Measurements from ENCODE around the gene RPRD1B. TPM values are rescaled to one million over a fixed set of nuclear protein-coding genes. Genes with fewer than 3 reads are reported as not detected.

The RPRD1B gene
- total and polyA plus RNA-seq, 2 of the 13 experiments (the other 11 are each of a cell fraction or from before 2014, with no cell fraction given): 31.1 to 41.5 TPM

DNA sequence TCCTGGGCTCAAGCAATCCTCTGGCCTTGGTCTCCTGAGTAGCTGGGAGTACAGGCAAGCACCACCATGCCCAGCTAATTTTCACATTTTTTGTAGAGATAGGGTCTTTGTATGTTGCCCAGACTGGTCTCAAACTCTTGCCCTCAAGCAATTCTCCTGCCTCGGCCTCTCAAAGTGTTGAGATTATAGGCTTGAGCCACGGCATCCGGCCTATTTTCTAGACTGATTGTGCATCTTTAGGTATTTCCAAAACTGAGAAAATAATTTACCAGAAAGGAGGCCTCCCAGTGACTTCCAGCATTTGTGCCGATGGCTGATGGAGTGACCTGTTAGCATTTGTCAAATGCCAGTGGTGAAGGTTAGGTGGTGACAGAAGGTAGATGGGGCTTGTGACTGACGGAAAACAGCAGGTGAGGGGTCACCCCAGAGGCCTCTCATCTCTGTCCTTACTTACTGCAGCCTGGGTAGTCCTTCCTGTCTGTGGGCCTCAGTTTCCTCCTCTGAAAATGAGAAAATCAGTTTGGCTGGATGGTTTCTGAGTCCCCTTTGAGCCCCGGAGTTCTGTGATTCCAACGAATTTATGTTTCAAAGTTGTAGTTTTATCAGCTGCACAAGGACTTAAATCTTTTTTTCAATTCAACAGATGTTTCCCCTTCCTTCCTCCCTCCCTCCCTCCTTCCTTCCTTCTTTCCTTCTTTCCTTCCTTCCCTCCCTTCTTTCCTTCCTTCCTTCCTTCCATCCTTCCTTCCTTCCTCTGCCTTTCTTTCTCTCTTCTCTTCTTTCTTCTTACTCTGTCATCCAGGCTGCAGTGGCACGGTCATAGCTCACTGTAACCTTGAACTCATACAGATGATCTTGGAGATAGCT is 78.1 kb downstream of the RPRD1B start (continued):
- TF ChIP-seq, protein P1, sequence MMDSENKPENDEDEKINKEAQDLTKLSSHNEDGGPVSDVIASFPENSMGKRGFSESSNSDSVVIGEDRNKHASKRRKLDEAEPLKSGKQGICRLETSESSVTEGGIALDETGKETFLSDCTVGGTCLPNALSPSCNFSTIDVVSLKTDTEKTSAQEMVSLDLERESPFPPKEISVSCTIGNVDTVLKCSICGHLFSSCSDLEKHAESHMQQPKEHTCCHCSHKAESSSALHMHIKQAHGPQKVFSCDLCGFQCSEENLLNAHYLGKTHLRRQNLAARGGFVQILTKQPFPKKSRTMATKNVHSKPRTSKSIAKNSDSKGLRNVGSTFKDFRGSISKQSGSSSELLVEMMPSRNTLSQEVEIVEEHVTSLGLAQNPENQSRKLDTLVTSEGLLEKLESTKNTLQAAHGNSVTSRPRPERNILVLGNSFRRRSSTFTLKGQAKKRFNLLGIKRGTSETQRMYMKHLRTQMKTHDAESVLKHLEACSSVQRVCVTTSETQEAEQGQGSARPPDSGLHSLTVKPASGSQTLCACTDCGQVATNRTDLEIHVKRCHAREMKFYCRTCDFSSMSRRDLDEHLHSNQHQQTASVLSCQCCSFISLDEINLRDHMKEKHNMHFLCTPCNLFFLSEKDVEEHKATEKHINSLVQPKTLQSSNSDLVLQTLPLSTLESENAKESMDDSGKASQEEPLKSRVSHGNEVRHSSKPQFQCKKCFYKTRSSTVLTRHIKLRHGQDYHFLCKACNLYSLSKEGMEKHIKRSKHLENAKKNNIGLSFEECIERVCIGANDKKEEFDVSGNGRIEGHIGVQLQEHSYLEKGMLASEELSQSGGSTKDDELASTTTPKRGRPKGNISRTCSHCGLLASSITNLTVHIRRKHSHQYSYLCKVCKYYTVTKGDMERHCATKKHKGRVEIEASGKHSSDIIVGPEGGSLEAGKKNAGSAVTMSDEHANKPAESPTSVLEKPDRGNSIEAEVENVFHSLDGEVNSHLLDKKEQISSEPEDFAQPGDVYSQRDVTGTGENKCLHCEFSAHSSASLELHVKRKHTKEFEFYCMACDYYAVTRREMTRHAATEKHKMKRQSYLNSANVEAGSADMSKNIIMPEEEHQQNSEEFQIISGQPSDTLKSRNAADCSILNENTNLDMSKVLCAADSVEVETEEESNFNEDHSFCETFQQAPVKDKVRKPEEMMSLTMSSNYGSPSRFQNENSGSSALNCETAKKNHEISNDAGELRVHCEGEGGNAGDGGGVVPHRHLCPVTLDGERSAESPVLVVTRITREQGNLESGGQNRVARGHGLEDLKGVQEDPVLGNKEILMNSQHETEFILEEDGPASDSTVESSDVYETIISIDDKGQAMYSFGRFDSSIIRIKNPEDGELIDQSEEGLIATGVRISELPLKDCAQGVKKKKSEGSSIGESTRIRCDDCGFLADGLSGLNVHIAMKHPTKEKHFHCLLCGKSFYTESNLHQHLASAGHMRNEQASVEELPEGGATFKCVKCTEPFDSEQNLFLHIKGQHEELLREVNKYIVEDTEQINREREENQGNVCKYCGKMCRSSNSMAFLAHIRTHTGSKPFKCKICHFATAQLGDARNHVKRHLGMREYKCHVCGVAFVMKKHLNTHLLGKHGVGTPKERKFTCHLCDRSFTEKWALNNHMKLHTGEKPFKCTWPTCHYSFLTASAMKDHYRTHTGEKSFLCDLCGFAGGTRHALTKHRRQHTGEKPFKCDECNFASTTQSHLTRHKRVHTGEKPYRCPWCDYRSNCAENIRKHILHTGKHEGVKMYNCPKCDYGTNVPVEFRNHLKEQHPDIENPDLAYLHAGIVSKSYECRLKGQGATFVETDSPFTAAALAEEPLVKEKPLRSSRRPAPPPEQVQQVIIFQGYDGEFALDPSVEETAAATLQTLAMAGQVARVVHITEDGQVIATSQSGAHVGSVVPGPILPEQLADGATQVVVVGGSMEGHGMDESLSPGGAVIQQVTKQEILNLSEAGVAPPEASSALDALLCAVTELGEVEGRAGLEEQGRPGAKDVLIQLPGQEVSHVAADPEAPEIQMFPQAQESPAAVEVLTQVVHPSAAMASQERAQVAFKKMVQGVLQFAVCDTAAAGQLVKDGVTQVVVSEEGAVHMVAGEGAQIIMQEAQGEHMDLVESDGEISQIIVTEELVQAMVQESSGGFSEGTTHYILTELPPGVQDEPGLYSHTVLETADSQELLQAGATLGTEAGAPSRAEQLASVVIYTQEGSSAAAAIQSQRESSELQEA (CRISPR knock-in tag; IDR thresholded peaks at IDR 0.05; ENCODE audit: not compliant biosample characterization): no peak
- no peak for TF ChIP-seq HOXA5 (CRISPR knock-in tag; IDR thresholded peaks at IDR 0.05)
- TF ChIP-seq, protein P2, sequence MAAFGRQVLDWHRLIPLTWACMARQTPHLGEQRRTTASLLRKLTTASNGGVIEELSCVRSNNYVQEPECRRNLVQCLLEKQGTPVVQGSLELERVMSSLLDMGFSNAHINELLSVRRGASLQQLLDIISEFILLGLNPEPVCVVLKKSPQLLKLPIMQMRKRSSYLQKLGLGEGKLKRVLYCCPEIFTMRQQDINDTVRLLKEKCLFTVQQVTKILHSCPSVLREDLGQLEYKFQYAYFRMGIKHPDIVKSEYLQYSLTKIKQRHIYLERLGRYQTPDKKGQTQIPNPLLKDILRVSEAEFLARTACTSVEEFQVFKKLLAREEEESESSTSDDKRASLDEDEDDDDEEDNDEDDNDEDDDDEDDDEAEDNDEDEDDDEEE (CRISPR knock-in tag; IDR thresholded peaks at IDR 0.05): no peak
- TF ChIP-seq THAP11 (CRISPR knock-in tag; IDR thresholded peaks at IDR 0.05): no peak
- no peak for TF ChIP-seq ZNF770 (CRISPR knock-in tag; IDR thresholded peaks at IDR 0.05)
- no peak for TF ChIP-seq BCL6 (CRISPR knock-in tag; IDR thresholded peaks at IDR 0.05)
- no peak for TF ChIP-seq NFYC (CRISPR knock-in tag; IDR thresholded peaks at IDR 0.05)
- no peak for TF ChIP-seq ZNF816 (CRISPR knock-in tag; IDR thresholded peaks at IDR 0.05; ENCODE audit: borderline replicate concordance)
- TF ChIP-seq, protein P3, sequence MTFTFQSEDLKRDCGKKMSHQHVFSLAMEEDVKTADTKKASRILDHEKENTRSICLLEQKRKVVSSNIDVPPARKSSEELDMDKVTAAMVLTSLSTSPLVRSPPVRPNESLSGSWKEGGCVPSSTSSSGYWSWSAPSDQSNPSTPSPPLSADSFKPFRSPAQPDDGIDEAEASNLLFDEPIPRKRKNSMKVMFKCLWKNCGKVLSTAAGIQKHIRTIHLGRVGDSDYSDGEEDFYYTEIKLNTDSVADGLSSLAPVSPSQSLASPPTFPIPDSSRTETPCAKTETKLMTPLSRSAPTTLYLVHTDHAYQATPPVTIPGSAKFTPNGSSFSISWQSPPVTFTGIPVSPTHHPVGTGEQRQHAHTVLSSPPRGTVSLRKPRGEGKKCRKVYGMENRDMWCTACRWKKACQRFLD (CRISPR knock-in tag; IDR thresholded peaks at IDR 0.05; ENCODE audit: borderline replicate concordance): no peak
- TF ChIP-seq FOXK2 (IDR thresholded peaks at IDR 0.05): peak; percentile 43; the same call in 1 of the 2 replicates
- TF ChIP-seq, protein P4, sequence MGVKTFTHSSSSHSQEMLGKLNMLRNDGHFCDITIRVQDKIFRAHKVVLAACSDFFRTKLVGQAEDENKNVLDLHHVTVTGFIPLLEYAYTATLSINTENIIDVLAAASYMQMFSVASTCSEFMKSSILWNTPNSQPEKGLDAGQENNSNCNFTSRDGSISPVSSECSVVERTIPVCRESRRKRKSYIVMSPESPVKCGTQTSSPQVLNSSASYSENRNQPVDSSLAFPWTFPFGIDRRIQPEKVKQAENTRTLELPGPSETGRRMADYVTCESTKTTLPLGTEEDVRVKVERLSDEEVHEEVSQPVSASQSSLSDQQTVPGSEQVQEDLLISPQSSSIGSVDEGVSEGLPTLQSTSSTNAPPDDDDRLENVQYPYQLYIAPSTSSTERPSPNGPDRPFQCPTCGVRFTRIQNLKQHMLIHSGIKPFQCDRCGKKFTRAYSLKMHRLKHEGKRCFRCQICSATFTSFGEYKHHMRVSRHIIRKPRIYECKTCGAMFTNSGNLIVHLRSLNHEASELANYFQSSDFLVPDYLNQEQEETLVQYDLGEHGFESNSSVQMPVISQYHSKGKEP (CRISPR knock-in tag; IDR thresholded peaks at IDR 0.05): no peak
- TF ChIP-seq ZNF550 (CRISPR knock-in tag; IDR thresholded peaks at IDR 0.05; ENCODE audit: borderline replicate concordance): no peak
- TF ChIP-seq PRMT3 (CRISPR knock-in tag; IDR thresholded peaks at IDR 0.05; ENCODE audit: borderline replicate concordance, low read depth): no peak
- TF ChIP-seq HNRNPL (IDR thresholded peaks at IDR 0.05; ENCODE audit: low read depth, low read length): no peak
